ENCODE results near the gene SARS1.
A peak's percentile ranks its signal among the peaks of the same experiment; 100 is the strongest.
"Not testable (repeated sequence)": the region's sequence is repeated elsewhere in the genome, so short reads cannot be mapped to it uniquely, and the experiment has no call there.

SARS1 gene, protein sequence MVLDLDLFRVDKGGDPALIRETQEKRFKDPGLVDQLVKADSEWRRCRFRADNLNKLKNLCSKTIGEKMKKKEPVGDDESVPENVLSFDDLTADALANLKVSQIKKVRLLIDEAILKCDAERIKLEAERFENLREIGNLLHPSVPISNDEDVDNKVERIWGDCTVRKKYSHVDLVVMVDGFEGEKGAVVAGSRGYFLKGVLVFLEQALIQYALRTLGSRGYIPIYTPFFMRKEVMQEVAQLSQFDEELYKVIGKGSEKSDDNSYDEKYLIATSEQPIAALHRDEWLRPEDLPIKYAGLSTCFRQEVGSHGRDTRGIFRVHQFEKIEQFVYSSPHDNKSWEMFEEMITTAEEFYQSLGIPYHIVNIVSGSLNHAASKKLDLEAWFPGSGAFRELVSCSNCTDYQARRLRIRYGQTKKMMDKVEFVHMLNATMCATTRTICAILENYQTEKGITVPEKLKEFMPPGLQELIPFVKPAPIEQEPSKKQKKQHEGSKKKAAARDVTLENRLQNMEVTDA

DNA sequence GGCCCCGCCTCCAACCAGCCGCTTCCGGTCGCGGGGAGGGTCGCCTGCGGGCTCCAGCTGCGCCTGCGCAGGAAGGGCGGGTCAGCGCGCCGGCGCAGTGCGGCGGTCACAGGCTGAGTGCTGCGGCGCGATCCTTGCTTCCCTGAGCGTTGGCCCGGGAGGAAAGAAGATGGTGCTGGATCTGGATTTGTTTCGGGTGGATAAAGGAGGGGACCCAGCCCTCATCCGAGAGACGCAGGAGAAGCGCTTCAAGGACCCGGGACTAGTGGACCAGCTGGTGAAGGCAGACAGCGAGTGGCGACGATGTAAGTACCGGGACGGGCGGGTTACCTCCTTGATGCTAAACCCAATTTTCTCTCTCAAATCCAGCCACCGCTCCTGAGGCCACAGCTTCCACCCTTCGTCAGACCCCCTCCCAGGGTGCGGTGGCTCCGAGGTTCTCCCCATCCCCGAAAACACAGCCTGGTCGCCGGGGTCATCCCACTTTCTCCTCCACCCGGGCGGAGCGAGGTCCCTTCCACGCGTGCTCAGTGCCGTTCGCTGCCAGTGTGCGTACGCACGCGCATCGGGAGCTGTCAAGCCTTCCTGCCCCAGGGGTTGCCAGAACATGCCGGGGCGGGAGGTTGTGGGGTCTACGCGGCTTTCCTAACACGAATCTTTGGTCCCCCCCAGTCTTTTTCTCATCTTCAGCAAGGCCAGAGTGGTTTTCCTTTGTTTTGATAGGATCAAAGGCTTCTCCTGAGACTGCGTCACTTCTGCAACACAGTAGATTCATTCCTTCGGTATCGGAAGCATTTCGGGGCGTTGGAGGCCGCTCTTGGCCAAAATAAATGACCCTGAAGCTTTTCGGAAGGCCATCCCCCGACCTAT, at the start of gene SARS1:
TSS of gene SARS1 (plus strand) at position 95 of the 870 bp plus-strand sequence. CDS start at position 170, 75 bp downstream.
- DNase-seq (ENCODE audit: low read depth): peak; percentile 69

DNA sequence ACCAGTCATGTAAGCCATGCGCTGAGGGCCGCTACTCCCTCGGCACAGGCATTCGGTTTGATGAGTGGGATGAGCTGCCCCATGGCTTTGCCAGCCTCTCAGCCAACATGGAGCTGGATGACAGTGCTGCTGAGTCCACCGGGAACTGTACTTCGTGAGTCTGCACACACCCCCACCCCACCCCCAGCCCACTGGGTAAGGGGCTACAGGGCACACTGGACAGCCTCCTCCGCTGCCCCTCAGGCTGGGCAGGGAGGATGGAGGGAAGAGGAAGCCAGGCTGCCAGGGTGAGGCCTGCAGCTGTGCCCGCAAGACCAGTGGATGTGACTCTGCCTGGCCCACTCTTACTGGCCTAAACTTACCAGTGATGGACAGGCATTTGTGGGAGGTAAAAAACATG, 49.2 kb upstream of the SARS1 start:
- no peak for DNase-seq (ENCODE audit: low read depth)

DNA sequence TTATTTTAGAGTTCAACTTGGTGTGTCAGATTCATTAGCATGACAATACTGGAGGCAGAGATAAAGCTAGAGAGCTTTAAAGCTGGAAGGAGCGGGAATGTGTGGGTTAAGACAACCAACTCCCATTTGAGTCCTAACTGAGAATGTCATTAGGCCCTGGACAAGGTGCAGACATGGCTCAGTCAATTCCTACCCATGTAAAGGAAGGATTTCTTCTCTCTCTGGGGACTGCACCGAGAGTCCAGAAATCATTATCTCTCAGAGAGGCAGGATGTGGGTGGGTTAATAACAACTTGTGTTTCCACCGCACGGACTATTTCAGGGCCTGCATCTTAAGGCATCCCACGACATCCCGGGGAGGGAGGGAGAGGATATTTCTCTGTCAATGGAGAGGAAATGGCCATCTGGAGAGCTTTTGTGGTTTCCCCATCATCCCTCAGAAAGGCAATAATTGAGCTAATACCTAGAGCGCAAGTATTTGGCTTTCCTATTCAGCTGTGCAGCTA, 46.7 kb upstream of the SARS1 start:
- DNase-seq (ENCODE audit: low read depth): no peak

DNA sequence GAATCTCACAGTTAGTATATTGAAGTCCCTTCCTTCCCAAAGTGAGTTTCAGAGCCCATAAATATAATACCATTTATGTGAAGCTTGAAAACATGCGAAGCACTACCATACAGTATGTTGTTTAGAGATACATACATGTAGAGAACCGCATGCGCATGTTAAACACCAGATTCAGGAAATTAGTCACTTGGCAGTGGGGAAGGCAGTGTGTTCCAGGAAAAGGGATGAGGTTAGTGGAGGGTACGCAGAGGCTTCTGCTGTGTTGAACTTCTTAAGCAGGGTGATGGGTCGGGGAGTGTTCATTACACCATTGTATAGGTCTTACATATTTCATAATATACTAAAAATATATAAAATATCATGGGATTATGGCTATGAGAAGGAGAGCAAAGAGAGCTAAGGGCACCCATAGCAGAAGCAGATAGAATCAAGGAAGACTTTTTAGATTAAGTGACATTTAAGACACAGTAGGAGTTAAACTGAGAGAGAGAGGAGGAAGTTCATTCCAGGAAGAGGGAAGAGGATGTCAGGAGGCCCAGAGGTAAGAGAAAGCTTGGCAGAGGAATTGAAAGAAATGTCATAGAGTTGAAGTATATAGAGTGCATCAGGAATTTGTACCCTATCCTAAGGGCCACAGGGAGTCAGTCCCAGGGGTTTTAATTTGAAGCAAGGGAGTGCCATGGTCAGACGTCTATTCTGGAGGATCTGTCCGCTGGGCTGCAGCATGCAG, 43.5 kb upstream of the SARS1 start:
- no peak for DNase-seq (ENCODE audit: low read depth)

DNA sequence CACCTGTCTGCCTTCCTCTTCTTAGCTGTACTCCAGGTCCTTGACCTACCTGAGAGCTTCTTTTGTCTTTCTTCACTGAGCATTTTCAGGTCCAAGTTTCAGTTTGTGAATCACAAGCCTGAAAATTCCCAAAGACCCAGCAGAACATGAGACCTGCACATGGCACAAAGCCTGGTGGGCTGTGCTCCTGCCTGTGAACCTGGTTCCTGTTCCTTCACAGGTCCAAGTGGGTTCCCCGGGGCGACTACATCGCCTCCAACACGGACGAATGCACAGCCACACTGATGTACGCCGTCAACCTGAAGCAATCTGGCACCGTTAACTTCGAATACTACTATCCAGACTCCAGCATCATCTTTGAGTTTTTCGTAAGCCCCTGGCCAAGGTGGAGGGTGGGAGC, 42.1 kb upstream of the SARS1 start:
- DNase-seq (ENCODE audit: low read depth): no peak

DNA sequence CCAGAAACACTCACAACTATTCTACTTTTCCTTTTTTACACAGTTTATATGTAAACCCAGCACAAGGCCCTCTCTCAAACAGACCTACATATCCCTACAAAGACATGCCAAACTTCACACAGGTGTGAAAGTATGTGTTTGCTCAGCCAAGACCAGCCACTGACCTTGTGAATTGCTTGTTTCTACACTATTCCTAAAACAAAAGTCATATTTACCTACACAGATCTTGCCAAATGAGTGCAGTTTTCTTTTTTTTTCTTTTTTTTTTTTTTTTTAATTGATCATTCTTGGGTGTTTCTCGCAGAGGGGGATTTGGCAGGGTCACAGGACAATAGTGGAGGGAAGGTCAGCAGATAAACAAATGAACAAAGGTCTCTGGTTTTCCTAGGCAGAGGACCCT, 37.4 kb upstream of the SARS1 start:
- not testable (repeated sequence) for DNase-seq (ENCODE audit: low read depth)

DNA sequence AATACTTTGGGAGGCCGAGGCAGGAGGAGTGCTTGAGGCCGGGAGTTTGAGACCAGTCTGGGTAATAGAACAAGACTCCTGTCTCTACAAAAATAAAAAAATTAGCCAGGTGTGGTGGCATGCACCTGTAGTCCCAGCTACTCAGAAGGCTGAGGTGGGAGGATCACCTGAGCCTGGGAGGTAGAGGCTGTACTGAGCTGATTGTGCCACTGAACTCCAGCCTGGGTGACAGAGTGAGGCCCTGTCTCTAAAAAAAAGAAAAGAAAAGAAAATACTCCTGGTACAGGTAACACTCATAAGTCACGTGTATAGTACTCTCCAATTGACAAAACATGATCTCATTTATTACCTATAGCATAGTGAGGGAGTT, 33.0 kb upstream of the SARS1 start:
- not testable (repeated sequence) for DNase-seq (ENCODE audit: low read depth)

DNA sequence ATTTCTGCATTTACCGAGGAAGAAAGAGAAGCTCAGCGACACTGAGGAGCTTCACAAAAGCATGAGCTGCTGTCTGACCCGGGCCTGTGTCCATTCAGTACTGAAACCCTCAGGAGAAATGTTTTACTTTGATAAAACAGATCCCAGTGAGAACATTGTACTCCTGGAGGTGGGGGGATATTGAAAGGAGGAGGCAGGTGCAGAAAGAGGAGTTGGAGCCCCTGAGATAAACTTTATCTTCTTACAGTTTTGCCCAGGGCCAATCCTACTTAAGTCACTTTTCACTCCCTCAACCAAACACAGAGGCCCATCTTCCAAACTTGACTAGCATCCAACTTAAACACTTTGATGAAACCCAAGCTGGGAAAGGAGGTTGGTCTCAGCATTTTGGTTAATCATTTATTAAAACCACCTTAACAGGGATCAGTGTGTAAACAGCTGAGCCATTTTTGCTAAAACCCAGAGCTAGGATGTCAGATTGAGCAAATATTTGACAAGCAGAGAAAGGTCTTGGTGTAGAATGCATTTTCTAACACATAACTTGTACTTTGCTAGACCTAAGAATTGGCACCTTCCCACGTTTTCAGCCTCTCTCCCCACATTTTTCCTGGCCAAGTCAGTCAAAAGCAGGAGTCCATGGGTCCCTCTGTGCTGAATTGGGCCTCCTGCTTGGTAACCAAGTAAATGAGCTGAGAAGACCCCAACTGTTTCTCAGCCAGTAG, 32.5 kb upstream of the SARS1 start:
- no peak for DNase-seq (ENCODE audit: low read depth)

DNA sequence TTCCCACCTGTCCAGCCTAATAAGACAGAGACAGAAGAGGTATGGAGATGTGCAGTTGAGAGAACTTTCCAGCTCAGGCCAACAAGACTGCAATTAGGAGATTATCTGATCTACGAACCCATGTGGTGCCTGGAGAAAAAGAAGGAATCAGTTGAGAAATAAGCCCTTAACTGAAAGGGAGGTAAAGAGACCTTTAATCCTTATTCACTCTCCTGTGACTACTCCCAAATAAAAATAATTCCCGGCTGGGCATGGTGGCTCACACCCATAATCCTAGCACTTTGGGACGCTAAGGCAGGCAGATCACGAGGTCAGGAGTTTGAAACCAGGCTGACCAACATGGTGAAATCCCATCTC, 31.9 kb upstream of the SARS1 start:
- no peak for DNase-seq (ENCODE audit: low read depth)

DNA sequence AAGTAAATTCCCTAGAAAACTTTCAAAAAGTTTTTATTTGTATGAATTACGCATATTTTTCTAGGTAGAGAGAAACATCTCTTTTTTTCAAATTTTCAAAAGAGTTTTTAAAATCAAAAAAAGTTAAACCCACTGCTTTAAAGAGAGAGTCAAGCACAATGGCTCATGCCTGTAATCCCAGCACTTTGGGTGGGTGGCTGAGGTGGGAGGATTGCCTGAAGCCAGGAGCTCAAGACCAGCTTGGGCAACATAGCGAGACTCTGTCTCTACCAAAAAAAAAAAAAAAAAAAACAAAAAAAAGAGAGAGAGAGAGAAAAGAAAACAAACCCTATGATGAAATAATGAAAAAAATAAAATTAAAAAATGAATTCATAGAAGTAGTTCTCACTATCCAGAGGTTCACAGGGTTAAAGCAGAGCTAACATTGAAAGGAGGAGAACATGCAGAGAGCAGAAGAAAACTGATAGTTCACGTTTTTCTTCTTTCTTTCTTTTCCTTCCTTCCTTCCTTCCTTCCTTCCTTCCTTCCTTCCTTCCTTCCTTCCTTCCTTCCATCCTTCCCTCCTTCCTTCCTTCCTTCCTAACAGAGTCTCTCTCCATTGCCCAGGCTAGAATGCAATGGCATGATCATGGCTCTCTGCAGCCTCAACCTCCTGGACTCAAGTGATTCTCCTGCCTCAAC, 30.5 kb upstream of the SARS1 start:
- DNase-seq (ENCODE audit: low read depth): no peak

DNA sequence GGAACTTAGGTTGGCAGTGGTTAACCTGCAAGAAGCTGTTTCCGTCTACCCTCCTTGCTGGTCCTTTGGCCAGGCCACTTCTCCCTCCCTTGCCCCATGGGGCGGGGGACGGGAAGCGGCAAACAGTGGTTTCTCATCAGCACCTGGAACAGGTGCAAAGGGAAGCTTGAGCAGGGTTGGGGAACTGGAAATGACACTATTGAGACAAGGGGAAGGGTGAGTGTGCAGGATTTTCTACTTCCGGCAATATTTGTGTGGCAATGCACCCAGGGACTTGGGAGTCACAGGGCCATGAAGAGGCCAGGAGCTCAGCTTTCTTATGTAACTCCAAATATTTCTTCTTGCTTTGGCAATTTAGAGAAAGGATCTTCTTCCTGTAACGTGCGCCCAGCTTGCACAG, 29.0 kb upstream of the SARS1 start:
- no peak for DNase-seq (ENCODE audit: low read depth)

DNA sequence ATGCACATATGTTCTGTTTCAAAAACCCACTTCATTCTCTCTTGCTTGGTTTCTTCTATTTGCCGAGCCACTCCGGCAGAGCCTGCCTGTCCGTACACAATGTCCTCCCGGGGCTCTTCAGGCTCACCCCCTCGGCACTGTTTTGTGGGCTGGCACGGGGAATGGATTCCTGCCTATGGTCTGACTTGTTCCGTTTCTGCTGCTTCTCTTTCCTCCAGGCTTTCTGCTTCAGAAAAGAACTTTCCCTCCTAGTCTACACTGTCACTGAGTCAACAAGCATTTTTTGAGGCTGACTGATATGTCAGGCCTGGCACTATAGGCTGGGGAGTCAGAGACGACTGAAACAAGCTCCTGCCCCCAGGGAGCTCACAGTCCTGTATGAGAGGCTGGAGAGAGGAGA, 28.4 kb upstream of the SARS1 start:
- DNase-seq (ENCODE audit: low read depth): no peak

DNA sequence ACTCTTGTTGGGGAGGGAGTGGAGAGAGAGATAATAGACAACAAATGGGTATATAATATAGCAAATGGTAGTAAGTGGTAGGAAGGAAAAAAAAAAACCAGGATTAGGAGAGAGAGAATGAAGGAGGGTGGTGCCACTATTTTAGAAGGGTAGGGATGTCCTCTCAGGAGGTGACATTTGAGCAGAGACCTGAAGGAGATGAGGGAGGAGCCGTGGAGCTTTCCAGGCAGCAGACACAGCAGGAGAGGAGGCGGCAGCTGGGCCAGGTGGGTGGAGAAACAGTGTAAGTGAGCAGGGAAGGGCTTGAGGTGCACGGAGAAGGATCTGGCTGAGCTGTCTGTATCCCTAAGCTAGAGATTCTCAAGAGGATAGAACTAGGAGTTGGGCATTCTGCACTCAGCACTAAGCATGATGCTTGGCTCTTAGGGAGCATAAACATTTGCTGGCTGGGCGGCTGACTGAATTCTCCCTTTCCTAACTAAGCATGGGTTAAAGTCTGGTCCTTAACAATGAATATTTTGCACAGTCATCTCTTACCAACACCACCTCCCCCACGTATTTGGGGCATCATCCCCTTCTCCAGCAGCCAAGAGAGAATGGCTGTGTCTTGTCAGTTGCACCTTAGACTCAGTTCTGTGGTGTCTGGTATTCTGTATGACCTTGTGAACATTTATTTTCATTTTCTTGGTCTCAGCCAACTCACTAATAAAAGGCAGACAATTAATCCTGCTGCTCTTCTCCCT, 27.6 kb upstream of the SARS1 start:
- DNase-seq (ENCODE audit: low read depth): no peak

DNA sequence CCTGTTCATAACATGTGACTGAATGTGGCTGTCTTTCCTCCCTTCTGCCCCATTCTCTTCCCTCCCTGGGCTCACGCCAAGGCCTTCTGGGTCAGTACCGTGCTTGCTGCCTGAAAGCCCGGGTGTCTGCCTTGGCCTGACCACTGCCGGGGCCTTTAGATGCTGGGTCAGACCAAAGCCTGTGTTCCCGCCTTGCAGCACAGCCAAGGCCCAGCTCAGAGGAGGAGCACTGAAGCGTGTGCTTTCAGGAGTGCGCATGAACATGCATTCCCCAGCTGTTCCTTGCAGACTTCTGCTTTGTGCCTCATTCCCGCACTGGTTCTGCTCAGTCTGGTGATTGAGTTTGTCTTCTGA, 27.0 kb upstream of the SARS1 start:
- DNase-seq (ENCODE audit: low read depth): no peak

DNA sequence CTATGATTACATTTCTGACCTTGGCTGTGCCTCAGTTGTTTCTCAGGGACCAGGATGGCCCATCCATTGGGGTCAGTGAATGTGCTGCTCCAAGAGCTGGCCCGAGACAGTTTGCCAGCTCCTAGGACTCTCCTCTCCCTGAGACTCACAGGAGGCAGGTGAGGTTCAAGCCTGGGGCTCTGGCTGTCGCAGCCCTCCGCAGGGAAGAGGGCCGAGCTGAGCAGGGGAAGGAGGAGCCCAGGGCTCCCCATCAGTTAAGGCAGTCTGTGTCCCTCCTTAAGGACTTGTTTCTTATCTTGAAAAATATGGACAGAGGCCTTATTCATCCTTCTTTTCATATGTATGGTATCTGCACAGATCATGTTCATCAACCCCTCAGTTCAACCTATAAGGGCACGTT, 26.6 kb upstream of the SARS1 start:
- DNase-seq (ENCODE audit: low read depth): no peak

DNA sequence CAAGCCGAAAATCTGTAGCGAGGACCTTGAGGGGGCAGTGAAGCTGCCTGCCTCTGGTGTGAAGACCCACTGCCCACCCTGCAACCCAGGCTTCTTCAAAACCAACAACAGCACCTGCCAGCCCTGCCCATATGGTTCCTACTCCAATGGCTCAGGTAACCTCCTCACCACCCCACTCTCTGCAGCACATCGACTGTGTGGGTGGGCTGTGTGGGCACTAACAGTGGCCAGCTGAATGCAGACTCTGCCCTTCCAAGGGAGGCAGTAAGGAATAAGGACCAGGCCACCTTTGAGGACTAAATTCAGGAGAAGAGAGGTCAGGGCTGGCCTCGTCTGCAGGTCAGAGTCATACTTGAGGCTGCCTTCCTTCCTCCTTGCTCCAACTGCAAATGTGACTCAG, 25.5 kb upstream of the SARS1 start:
- DNase-seq (ENCODE audit: low read depth): no peak

DNA sequence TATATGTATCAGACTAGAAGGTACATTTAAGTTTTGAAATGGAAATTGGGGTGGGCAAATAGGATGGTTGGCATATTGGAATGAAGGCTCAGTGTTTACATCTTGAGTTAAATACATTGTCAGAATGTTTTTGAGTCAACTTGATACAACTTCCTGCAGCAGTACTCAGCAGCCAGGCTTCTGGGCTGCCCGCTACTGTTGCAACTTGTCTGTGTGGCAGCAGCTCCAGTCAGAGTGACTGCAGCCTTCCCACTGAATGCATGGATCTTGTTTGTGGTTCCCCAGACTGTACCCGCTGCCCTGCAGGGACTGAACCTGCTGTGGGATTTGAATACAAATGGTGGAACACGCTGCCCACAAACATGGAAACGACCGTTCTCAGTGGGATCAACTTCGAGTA, 24.9 kb upstream of the SARS1 start:
- no peak for DNase-seq (ENCODE audit: low read depth)

DNA sequence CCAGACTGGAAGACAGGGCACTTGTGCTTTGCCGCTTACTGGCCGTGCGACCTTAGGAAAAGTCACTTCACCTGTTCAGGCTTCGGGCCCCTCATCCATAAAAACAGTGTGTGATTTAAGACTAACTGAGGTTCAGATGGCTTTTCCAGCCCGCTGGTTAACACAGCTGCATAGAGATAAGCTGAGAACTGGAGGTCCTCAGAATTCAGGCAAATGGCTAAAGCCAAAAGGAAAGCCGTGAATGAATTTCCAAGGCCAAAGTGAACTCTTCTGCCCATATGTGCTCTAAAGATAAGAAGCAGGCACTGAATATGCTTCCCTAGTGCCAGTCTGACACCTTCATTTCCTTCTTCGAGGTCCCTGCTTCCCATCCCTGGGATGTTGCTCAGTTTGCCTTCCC, 23.5 kb upstream of the SARS1 start:
- no peak for DNase-seq (ENCODE audit: low read depth)

DNA sequence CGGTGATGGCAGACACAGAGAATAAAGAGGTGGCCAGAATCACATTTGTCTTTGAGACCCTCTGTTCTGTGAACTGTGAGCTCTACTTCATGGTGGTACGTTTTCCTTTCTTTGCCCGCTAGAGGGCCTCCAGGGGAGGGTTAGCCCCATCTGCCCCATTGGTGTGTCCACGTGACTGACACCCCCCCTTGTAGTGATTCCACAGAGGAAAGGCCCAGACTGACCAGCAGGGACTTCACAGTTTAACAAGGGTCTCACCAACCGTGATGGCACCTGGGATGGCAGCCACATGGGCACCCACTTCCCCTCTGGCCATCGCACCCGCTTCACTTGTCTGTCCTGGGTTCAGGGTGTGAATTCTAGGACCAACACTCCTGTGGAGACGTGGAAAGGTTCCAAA, 22.3 kb upstream of the SARS1 start:
- no peak for DNase-seq (ENCODE audit: low read depth)

DNA sequence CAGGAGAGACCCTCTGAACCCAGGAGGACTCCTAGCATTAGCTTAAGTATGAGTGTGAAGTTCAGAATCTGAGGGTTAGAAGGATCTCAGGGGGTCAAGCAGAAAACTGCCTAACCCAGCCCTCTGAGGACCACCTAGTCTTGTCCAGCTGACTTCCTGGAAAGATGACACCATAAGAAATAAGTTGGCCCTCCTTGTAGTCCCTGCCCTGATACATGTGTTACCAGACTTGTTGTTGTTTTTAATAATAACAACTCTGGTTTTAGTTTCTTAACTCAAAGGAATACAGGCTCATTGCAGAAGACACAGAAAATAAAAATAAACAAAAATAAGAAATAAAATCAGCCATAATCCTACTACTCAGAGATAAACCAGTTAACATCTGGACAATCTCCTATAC, 21.8 kb upstream of the SARS1 start:
- no peak for DNase-seq (ENCODE audit: low read depth)

DNA sequence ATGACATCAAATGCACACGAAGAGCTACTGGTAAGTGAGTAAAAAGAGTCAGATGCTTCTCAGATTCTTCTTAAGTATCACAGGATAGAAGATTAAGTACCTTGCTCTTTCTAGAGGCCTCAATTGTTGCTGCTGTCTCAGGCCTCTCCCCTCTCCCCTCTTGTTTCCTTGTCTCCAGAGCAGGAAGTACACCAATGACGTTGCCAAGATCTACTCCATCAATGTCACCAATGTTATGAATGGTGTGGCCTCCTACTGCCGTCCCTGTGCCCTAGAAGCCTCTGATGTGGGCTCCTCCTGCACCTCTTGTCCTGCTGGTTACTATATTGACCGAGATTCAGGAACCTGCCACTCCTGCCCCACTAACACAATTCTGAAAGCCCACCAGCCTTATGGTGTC, 21.3 kb upstream of the SARS1 start:
- DNase-seq (ENCODE audit: low read depth): no peak
